Mesenchymal stem cell (in vitro differentiated cells and primary cell): ENCODE measurements around the gene HCFC2. TPM values are rescaled to one million over a fixed set of nuclear protein-coding genes. Genes with fewer than 3 reads are reported as not detected.
A peak's percentile ranks its signal among the peaks of the same experiment; 100 is the strongest.
"Not testable (repeated sequence)": the region's sequence is repeated elsewhere in the genome, so short reads cannot be mapped to it uniquely, and the experiment has no call there.

Experiments used
- DNase-seq: peaks from one replicate; pipeline ENCODE4 v3.0.0-alpha.2; 2013
- H2AFZ ChIP-seq: one replicate; pipeline ENCODE4 v1.6.1; 2013; ENCODE audit warnings: low read depth, mild to moderate bottlenecking, control low read depth, inconsistent platforms, low read length, moderate library complexity
- H2AK5ac ChIP-seq: 2 replicates; pipeline ENCODE4 v1.6.1; 2013; ENCODE audit warnings: low read length, moderate library complexity, mild to moderate bottlenecking, inconsistent platforms; ENCODE audit not compliant: severe bottlenecking
- H2BK120ac ChIP-seq: one replicate; pipeline ENCODE4 v1.6.1; 2013; ENCODE audit warnings: low read depth, mild to moderate bottlenecking, inconsistent platforms, low read length, moderate library complexity
- H2BK12ac ChIP-seq, 2 experiments: one replicate each; pipeline ENCODE4 v1.6.1; 2013; ENCODE audit warnings: inconsistent platforms in 2 of 2, low read length in 2 of 2, mild to moderate bottlenecking in 2 of 2, moderate library complexity in 2 of 2, control low read depth in 1 of 2
- H2BK15ac ChIP-seq: one replicate; pipeline ENCODE4 v1.6.1; 2013; ENCODE audit warnings: mild to moderate bottlenecking, low read depth, inconsistent platforms; ENCODE audit not compliant: poor library complexity, severe bottlenecking
- H2BK5ac ChIP-seq: 2 replicates; pipeline ENCODE4 v1.6.1; 2013; ENCODE audit warnings: low read depth, mild to moderate bottlenecking, low read length, control low read depth, inconsistent platforms; ENCODE audit not compliant: poor library complexity, severe bottlenecking
- H3K14ac ChIP-seq, 2 experiments: one replicate each; pipeline ENCODE4 v1.6.1; 2013; ENCODE audit warnings: inconsistent platforms in 2 of 2, low read length in 2 of 2, control low read depth in 1 of 2, mild to moderate bottlenecking in 1 of 2, moderate library complexity in 1 of 2
- H3K18ac ChIP-seq, 2 experiments: one replicate each; pipeline ENCODE4 v1.6.1; 2013; ENCODE audit warnings: inconsistent platforms in 2 of 2, low read length in 2 of 2, control low read depth in 1 of 2, low read depth in 1 of 2, mild to moderate bottlenecking in 1 of 2
- H3K23ac ChIP-seq, 2 experiments: one replicate each; pipeline ENCODE4 v1.6.1; 2013; ENCODE audit warnings: inconsistent platforms in 2 of 2, low read length in 2 of 2, mild to moderate bottlenecking in 2 of 2, moderate library complexity in 2 of 2, control low read depth in 1 of 2
- H3K27ac ChIP-seq: 2 replicates; pipeline ENCODE4 v1.5.1; 2013; ENCODE audit warnings: mild to moderate bottlenecking, moderate library complexity, low read length, control low read depth, inconsistent platforms; ENCODE audit not compliant: poor library complexity, severe bottlenecking
- H3K27me3 ChIP-seq, 2 experiments: 2 replicates each; pipeline versions ENCODE4 v1.6.1 to v1.7.0; 2013; ENCODE audit warnings: low read length in 2 of 2, mild to moderate bottlenecking in 2 of 2, moderate library complexity in 2 of 2, control low read depth in 1 of 2, inconsistent platforms in 1 of 2; ENCODE audit not compliant: control insufficient read depth in 1 of 2, insufficient read depth in 1 of 2
- H3K36me3 ChIP-seq, 2 experiments: 2 replicates each; pipeline versions ENCODE4 v1.6.1 to v1.7.0; 2013; ENCODE audit warnings: low read length in 2 of 2, control low read depth in 1 of 2, inconsistent platforms in 1 of 2, low read depth in 1 of 2, mild to moderate bottlenecking in 1 of 2; ENCODE audit not compliant: insufficient read depth in 2 of 2, control insufficient read depth in 1 of 2
- H3K4ac ChIP-seq, 2 experiments: one replicate each; pipeline ENCODE4 v1.6.1; 2013; ENCODE audit warnings: inconsistent platforms in 2 of 2, low read length in 2 of 2, mild to moderate bottlenecking in 2 of 2, moderate library complexity in 2 of 2, control low read depth in 1 of 2, low read depth in 1 of 2
- H3K4me1 ChIP-seq: 2 replicates; pipeline ENCODE4 v1.6.1; 2013; ENCODE audit warnings: low read depth, low read length, control low read depth; ENCODE audit not compliant: control insufficient read depth, insufficient read depth
- H3K4me2 ChIP-seq: 2 replicates; pipeline ENCODE4 v1.6.1; 2013; ENCODE audit warnings: low read length, mild to moderate bottlenecking, inconsistent platforms; ENCODE audit not compliant: poor library complexity, severe bottlenecking
- H3K4me3 ChIP-seq, 2 experiments: 2 replicates each; pipeline versions ENCODE4 v1.5.1 to v1.7.0; 2013; ENCODE audit warnings: low read length in 2 of 2, mild to moderate bottlenecking in 2 of 2, control low read depth in 1 of 2, low read depth in 1 of 2; ENCODE audit not compliant: insufficient read depth in 1 of 2
- H3K79me1 ChIP-seq: replicated peaks from 2 replicates; pipeline ENCODE4 v1.6.1; 2013; ENCODE audit warnings: mild to moderate bottlenecking, control low read depth, low read length, inconsistent platforms; ENCODE audit not compliant: poor library complexity, severe bottlenecking
- H3K9ac ChIP-seq: 2 replicates; pipeline ENCODE4 v1.7.0; 2013; ENCODE audit warnings: mild to moderate bottlenecking, low read length, moderate library complexity
- H3K9me3 ChIP-seq: 2 replicates; pipeline ENCODE4 v1.7.0; 2013; ENCODE audit warnings: mild to moderate bottlenecking, low read length; ENCODE audit not compliant: control insufficient read depth
- H4K8ac ChIP-seq: one replicate; pipeline ENCODE4 v1.6.1; 2013; ENCODE audit warnings: inconsistent platforms, mild to moderate bottlenecking, low read length, moderate library complexity
- H4K91ac ChIP-seq: one replicate; pipeline ENCODE4 v1.6.1; 2013; ENCODE audit warnings: mild to moderate bottlenecking, low read length, inconsistent platforms
- WGBS: methylation state at CpG from one replicate; pipeline ENCODE4 v1.1.7; 2013; ENCODE audit warnings: mixed read lengths; 5-methylcytosine and 5-hydroxymethylcytosine counted together
- polyA plus RNA-seq, 2 experiments: library from polyadenylated mRNA; stranded (reverse); fragments of 200-250 nt; gene quantifications; one replicate each; pipeline ENCODE4 v1.2.3, GENCODE V29; 2013

HCFC2 gene
- polyA plus RNA-seq (2013, experiment 1 of 2), result 8.6 TPM
- 8.8 TPM for polyA plus RNA-seq (2013, experiment 2 of 2)

- Histone ChIP-seq H3K27ac (peak within 1 kb of the TSS; percentile 64), H3K4ac (peak within 1 kb of the TSS; percentile 68 to 90), H3K9me3 (no peaks in the 10 kb centered on the region), H4K8ac (peak within 1 kb of the TSS; percentile 98), H2BK12ac (peak within 1 kb of the TSS; percentile 28 to 76), H3K79me1 (peaks cover 10% of the 10 kb centered on the region), H3K18ac (peak within 1 kb of the TSS; percentile 97), H3K14ac (peak within 1 kb of the TSS in 1 of 2 experiments; percentile 83), H3K4me1 (peaks cover 3% of the 10 kb centered on the region), H2AK5ac (no peak within 1 kb of the TSS), H2BK120ac (peak within 1 kb of the TSS; percentile 83), H4K91ac (peak within 1 kb of the TSS; percentile 96), H3K36me3 (peaks cover 4 to 24% of the 10 kb centered on the region in 2 experiments), H3K4me3 (peak within 1 kb of the TSS; percentile 92), H2BK15ac (peak within 1 kb of the TSS; percentile 55), H3K9ac (peak within 1 kb of the TSS; percentile 95), H3K23ac (peak within 1 kb of the TSS in 1 of 2 experiments; percentile 97), H2BK5ac (no peak within 1 kb of the TSS), H3K4me2 (peak within 1 kb of the TSS; percentile 96), H2AFZ (peak within 1 kb of the TSS; percentile 89), H3K27me3 (peaks cover 0 to 14% of the 10 kb centered on the region in 2 experiments)
- under 1% methylated on average over 56 of the region's 74 CpGs for WGBS
- peak; percentile 93 for DNase-seq
Observed at GRCh38 chr12:104064031-104064841, at the start of gene HCFC2. Gene HCFC2, plus strand, starts transcription at chr12:104064531. Its CDS starts 30 bp downstream, at chr12:104064561.

GRCh38 chr12:104021862-104022261 is 42.5 kb upstream of the HCFC2 start:
- H2AFZ ChIP-seq, H2AK5ac ChIP-seq, H4K91ac ChIP-seq, H3K4me2 ChIP-seq, H3K9ac ChIP-seq, H4K8ac ChIP-seq, H3K23ac ChIP-seq, DNase-seq, H2BK12ac ChIP-seq, H3K27ac ChIP-seq, H2BK5ac ChIP-seq, H3K4me3 ChIP-seq, H3K9me3 ChIP-seq, H3K14ac ChIP-seq, H2BK15ac ChIP-seq, H3K4me1 ChIP-seq, H3K18ac ChIP-seq, H2BK120ac ChIP-seq, H3K27me3 ChIP-seq, H3K79me1 ChIP-seq, H3K4ac ChIP-seq, H3K36me3 ChIP-seq: not testable (repeated sequence)
- 89% methylated on average over 1 of the region's 1 CpG for WGBS

GRCh38 chr12:104022786-104023185 is 41.5 kb upstream of the HCFC2 start:
- Histone ChIP-seq H4K8ac (no peak overlapping the region), H2BK15ac (no peak overlapping the region), H3K9ac (no peak overlapping the region), H3K23ac (no peak overlapping the region), H3K4me3 (no peak overlapping the region), H3K4me1 (no peaks in the 10 kb centered on the region), H2AFZ (no peak overlapping the region), H3K27me3 (no peaks in the 10 kb centered on the region), H3K9me3 (peaks cover 9% of the 10 kb centered on the region), H2BK5ac (no peak overlapping the region), H3K36me3 (peaks cover 0 to 3% of the 10 kb centered on the region in 2 experiments), H3K79me1 (peaks cover 8% of the 10 kb centered on the region), H3K4ac (no peak overlapping the region), H3K14ac (no peak overlapping the region), H2BK12ac (no peak overlapping the region), H4K91ac (no peak overlapping the region), H3K4me2 (no peak overlapping the region), H3K18ac (no peak overlapping the region), H3K27ac (no peak overlapping the region), H2AK5ac (no peak overlapping the region), H2BK120ac (no peak overlapping the region)
- DNase-seq, result no peak
- 91% methylated on average over 2 of the region's 3 CpGs for WGBS

- Histone ChIP-seq H3K4me3 (no peak overlapping the region), H2AK5ac (no peak overlapping the region), H3K4me2 (no peak overlapping the region), H3K4me1 (no peaks in the 10 kb centered on the region), H2AFZ (no peak overlapping the region), H4K91ac (no peak overlapping the region), H3K18ac (no peak overlapping the region), H3K79me1 (peaks cover 13% of the 10 kb centered on the region), H3K14ac (no peak overlapping the region), H3K23ac (no peak overlapping the region), H2BK12ac (no peak overlapping the region), H3K9ac (no peak overlapping the region), H4K8ac (no peak overlapping the region), H3K36me3 (peaks cover 0 to 3% of the 10 kb centered on the region in 2 experiments), H2BK120ac (no peak overlapping the region), H2BK5ac (no peak overlapping the region), H3K27ac (no peak overlapping the region), H3K27me3 (no peaks in the 10 kb centered on the region), H2BK15ac (no peak overlapping the region), H3K9me3 (peaks cover 9% of the 10 kb centered on the region), H3K4ac (no peak overlapping the region)
- 100% methylated on average over 1 of the region's 2 CpGs for WGBS
- DNase-seq, result no peak
Observed at GRCh38 chr12:104023710-104024109, 40.6 kb upstream of the HCFC2 start.
